Activated CD4-positive, alpha-beta T cell treated with anti-CD3 and anti-CD28 coated beads for 36 hours (primary cell): Measurements from ENCODE around the gene FADS1. TPM values are rescaled to one million over a fixed set of nuclear protein-coding genes. Genes with fewer than 3 reads are reported as not detected.
A peak's percentile ranks its signal among the peaks of the same experiment; 100 is the strongest.

Source experiments
- ATAC-seq: fragments of 200-7000 bp; cut with Tn5 transposase; one replicate; pipeline ENCODE4 v1.10.0; 2021; ENCODE audit warnings: mild to moderate bottlenecking, moderate library complexity
- CTCF ChIA-PET: fragments of 350-600 bp; sonication (Branson Sonifier 250); formaldehyde crosslinking; loops from one replicate; lab custom pipeline; 2021; ENCODE audit warnings: antibody characterized with exemption; lab: Charles Lee
- POLR2A ChIA-PET: fragments of 350-600 bp; sonication (Branson Sonifier 250); formaldehyde crosslinking; loops from one replicate; lab custom pipeline; 2021; ENCODE audit warnings: antibody characterized with exemption, inconsistent platforms; lab: Charles Lee
- DNase-seq: peaks from one replicate; pipeline ENCODE4 v3.0.0-alpha.2; 2020
- H3K27ac Mint-ChIP-seq: one replicate; pipeline ENCODE4 v1.8.0; 2021; ENCODE audit warnings: mixed read lengths
- H3K27me3 Mint-ChIP-seq: one replicate; pipeline ENCODE4 v1.8.0; 2021; ENCODE audit warnings: mixed read lengths
- H3K36me3 Mint-ChIP-seq: one replicate; pipeline ENCODE4 v1.8.0; 2021; ENCODE audit warnings: low read depth, mixed read lengths
- H3K4me1 Mint-ChIP-seq: one replicate; pipeline ENCODE4 v1.8.0; 2021; ENCODE audit warnings: mixed read lengths
- H3K4me3 Mint-ChIP-seq: one replicate; pipeline ENCODE4 v1.8.0; 2021; ENCODE audit warnings: mild to moderate bottlenecking, moderate library complexity, mixed read lengths
- H3K9me3 Mint-ChIP-seq: one replicate; pipeline ENCODE4 v1.8.0; 2021; ENCODE audit warnings: low read depth, mixed read lengths
- intact Hi-C, 2 experiments: fragments of 100-400 bp; cut with DNase I in 1 of 2; cut with micrococcal nuclease in 1 of 2; formaldehyde crosslinking; loops; one replicate each; pipeline versions ENCODE4 v1.14.2 to v1.15.1; 2022 to 2024; cut with DNase I, micrococcal nuclease
- total RNA-seq, 2 experiments: library from RNA; stranded (reverse); gene quantifications; one replicate each; pipeline ENCODE4 v1.2.3, GENCODE V29; 2021

Gene FADS1
- total RNA-seq, 2 experiments from 2014 or later: 18.9 to 23.7 TPM

DNA sequence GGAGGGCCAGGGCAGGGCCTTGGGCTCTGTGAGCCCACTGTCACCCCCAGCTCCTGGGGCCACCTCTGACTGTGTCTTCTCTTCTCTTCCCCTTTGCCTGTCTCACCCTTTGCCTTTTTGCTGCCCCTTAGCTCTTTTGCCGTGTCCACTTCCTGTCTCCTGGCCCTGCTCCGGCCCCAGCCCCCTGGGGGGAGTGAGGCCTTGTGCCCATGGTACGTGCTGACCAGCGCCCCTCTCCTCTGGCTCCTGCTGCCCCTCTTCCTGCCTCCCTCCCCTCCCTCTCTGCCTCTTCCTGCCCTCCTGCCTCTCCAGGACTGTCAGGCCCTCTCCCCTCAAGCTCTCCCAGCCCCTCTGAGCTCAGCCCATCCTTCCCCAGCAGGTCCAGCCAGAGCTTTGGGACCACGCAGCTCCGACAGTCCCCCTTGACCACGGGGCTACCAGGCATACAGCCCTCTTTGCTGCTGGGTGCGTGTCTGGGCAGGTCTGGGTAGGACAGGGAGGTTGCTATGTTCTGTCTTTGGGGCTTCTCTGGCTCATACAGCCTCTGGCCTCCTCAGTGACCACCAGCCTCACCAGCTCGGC, 36.1 kb downstream of the FADS1 start:
- DNase-seq (no peak), ATAC-seq (no peak)
- Mint-ChIP-seq H3K36me3 (peaks cover 4% of the 10 kb centered on the region), H3K27ac (no peak overlapping the region), H3K9me3 (no peaks in the 10 kb centered on the region), H3K4me1 (peaks cover 11% of the 10 kb centered on the region), H3K27me3 (peaks cover 5% of the 10 kb centered on the region), H3K4me3 (no peak overlapping the region)
- CTCF ChIA-PET: interaction anchor here (3.1 kb wide), 1 partner anchor 17 kb away, joined by 14 read pairs; no protein-coding TSS in a partner anchor
- intact Hi-C loops: no loop called here
- POLR2A ChIA-PET: no interaction called here

- POLR2A ChIA-PET: no interaction called here
- no peaks in the 10 kb centered on the region for H3K9me3 Mint-ChIP-seq
- DNase-seq: no peak
- H3K4me3 Mint-ChIP-seq: no peak overlapping the region
- H3K27me3 Mint-ChIP-seq: peaks cover 5% of the 10 kb centered on the region
- H3K27ac Mint-ChIP-seq: no peak overlapping the region
- CTCF ChIA-PET: interaction anchor here (0.9 kb wide), 1 partner anchor 47 kb away, joined by 3 read pairs; no protein-coding TSS in a partner anchor
- ATAC-seq: no peak
- peaks cover 11% of the 10 kb centered on the region for H3K4me1 Mint-ChIP-seq
- intact Hi-C loops: no loop called here
- H3K36me3 Mint-ChIP-seq: peaks cover 4% of the 10 kb centered on the region
Observed at GRCh38 chr11:61779666-61780525, 36.9 kb downstream of the FADS1 start.

- H3K4me3 Mint-ChIP-seq: no peak overlapping the region
- ChIA-PET POLR2A (no interaction called here), CTCF (interaction anchor here (0.9 to 1.1 kb wide), 2 partner anchors 45 to 46 kb away, joined by 3 read pairs; no protein-coding TSS in a partner anchor)
- DNase-seq (no peak), ATAC-seq (no peak)
- H3K36me3 Mint-ChIP-seq: peaks cover 3% of the 10 kb centered on the region
- H3K4me1 Mint-ChIP-seq: peaks cover 11% of the 10 kb centered on the region
- peaks cover 5% of the 10 kb centered on the region for H3K27me3 Mint-ChIP-seq
- no peak overlapping the region for H3K27ac Mint-ChIP-seq
- H3K9me3 Mint-ChIP-seq: no peaks in the 10 kb centered on the region
- intact Hi-C loops: no loop called here
Observed at GRCh38 chr11:61778920-61779650, 37.7 kb downstream of the FADS1 start.

DNA sequence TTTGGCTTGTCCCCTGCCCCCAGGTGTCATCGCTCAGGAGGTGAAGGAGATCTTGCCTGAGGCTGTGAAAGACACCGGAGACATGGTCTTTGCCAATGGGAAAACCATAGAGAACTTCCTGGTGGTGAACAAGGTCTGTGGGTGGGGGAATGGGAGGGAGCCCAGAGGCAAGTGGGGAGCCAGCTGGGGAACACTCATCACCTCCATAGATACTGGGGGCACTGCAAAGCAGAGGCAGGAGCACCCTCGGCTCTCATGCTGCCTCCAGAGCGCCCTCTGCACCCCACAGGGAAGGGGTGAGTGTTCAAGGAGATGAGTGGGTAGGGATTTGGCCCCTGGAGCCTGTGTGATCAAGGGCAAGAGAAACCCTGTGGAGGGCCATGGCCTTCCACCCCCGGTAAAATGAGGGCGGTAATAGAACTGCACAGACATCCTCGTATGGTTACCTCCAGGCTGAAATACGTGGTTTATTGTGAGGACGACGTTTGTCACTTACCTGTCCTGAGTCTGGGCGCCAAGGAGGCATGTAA, 38.4 kb downstream of the FADS1 start:
- intact Hi-C loops: no loop called here
- ChIA-PET CTCF (interaction anchor here (1.1 kb wide), 1 partner anchor 45 kb away, joined by 3 read pairs; no protein-coding TSS in a partner anchor), POLR2A (no interaction called here)
- Mint-ChIP-seq H3K27ac (no peak overlapping the region), H3K9me3 (no peaks in the 10 kb centered on the region), H3K27me3 (peaks cover 5% of the 10 kb centered on the region), H3K4me1 (peaks cover 11% of the 10 kb centered on the region), H3K36me3 (no peaks in the 10 kb centered on the region), H3K4me3 (no peak overlapping the region)
- DNase-seq (no peak), ATAC-seq (no peak)

DNA sequence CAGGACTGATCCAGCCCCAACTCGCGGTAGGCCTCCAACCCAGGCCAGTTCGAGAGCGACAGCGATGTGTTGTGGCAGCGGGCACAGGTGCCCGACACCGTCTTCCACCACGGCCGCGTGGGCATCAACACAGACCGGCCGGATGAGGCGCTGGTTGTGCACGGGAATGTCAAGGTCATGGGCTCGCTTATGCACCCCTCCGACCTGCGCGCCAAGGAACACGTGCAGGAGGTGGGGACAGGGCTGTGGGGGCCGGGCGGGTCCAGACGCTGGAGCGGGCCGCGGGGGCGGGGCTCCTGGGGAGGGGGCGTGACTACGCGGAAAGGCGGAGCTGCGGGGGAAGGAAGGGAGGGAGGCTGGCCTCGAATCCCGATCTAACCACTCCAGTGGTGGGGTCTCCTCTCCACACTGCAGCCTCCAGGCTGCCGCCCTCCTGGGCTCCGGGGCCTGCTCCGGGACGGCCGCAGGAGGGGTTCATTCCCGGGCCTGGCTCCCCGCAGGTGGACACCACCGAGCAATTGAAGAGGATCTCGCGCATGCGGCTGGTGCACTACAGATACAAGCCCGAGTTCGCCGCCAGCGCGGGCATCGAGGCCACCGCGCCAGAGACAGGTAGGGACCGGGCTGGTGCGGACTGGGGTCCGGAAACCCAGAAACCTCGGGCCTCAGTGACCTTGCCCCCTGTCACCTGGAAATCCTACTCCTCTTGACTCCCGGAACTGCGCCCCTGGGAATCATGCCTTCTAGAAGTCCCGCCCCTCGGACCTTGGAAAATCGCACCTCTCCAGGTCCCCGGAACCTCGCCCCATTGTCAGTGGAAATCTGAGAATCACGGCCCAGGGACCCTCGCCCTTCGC, 39.3 kb downstream of the FADS1 start:
- H3K4me1 Mint-ChIP-seq: peaks cover 11% of the 10 kb centered on the region
- peak; percentile 64 for ATAC-seq
- no peak overlapping the region for H3K27ac Mint-ChIP-seq
- H3K36me3 Mint-ChIP-seq: no peaks in the 10 kb centered on the region
- no peak overlapping the region for H3K4me3 Mint-ChIP-seq
- intact Hi-C loops: loop anchor here in 1 of 2 experiments (1.0 kb wide), 1 partner anchor 15 kb away; the partner anchor contains the start of genes FEN1 and TMEM258
- peak; percentile 75 for DNase-seq
- peaks cover 5% of the 10 kb centered on the region for H3K27me3 Mint-ChIP-seq
- ChIA-PET POLR2A (no interaction called here), CTCF (interaction anchor here (0.5 to 0.6 kb wide), 2 partner anchors 66 to 665 kb away, joined by 3 read pairs; no protein-coding TSS in a partner anchor)
- H3K9me3 Mint-ChIP-seq: no peaks in the 10 kb centered on the region

GRCh38 chr11:61776561-61777075, 40.2 kb downstream of the FADS1 start:
- CTCF ChIA-PET: interaction anchor here (0.6 kb wide), 1 partner anchor 67 kb away, joined by 3 read pairs; no protein-coding TSS in a partner anchor
- H3K27ac Mint-ChIP-seq: no peak overlapping the region
- peak; percentile 80 for ATAC-seq
- H3K9me3 Mint-ChIP-seq: no peaks in the 10 kb centered on the region
- intact Hi-C loops: loop anchor here (1.0 kb wide), 4 partner anchors 16 to 29 kb away; partner anchors contain the start of genes FEN1 (in 1 of the 2), MYRF (in 1 of the 2) and TMEM258 (in 1 of the 2)
- H3K4me3 Mint-ChIP-seq: peak overlapping the region; percentile 23
- peak; percentile 86 for DNase-seq
- H3K36me3 Mint-ChIP-seq: no peaks in the 10 kb centered on the region
- peaks cover 11% of the 10 kb centered on the region for H3K4me1 Mint-ChIP-seq
- POLR2A ChIA-PET: no interaction called here
- peaks cover 5% of the 10 kb centered on the region for H3K27me3 Mint-ChIP-seq

DNA sequence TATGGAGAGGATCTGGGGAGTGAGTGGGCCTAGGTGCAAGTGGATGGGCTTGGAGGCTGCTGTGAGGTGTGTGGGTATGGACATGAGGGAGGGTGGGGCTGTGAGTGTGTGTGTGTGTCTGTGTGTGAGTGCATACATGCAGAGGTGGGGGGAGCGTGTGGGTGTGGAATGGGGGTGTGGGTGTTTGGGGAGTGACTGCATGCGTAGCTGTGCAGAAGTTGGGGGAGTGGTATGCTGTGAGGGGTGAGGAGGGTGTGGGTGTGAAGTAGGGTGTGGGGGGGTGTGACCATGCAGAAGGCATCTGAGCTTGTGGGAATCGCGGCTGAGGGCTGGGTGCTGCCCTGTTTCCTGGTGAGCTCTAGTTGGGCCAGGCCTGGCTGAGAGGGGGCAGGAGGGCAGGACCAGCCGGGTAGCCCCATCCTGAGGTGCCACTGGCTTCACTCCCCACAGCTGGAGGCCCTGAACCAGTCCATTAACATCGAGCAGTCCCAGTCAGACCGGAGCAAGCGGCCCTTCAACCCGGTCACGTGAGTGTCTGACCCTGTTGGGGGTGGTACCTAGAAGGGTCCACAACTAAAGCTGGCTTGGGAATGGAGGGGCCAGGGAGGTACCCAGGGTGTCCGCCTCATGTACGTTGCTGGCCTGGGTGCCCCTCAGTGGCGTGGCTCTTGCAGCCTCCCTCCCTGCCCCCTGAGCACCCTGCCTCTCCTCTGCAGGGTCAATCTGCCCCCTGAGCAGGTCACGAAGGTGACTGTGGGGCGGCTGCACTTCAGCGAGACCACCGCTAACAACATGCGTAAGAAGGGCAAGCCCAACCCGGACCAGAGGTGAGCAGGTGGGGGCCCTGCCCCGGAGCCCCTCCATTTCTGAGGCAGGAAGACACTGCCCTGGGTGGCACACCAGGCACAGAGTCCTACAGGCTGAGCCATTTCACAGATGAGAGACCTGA, 40.9 kb downstream of the FADS1 start:
- Mint-ChIP-seq H3K9me3 (no peaks in the 10 kb centered on the region), H3K36me3 (no peaks in the 10 kb centered on the region), H3K27ac (no peak overlapping the region), H3K4me1 (peaks cover 11% of the 10 kb centered on the region), H3K27me3 (peaks cover 5% of the 10 kb centered on the region), H3K4me3 (no peak overlapping the region)
- ATAC-seq (no peak), DNase-seq (no peak)
- intact Hi-C loops: loop anchor here (1.0 kb wide), 3 partner anchors 24 to 29 kb away; partner anchors contain the start of gene MYRF (in 1 of the 2)
- ChIA-PET POLR2A (interaction anchor here (0.7 kb wide), 1 partner anchor 14 kb away, joined by 3 read pairs; no protein-coding TSS in a partner anchor), CTCF (interaction anchor here (0.5 to 0.6 kb wide), 2 partner anchors 38 to 1236 kb away, joined by 3 read pairs; no protein-coding TSS in a partner anchor)

DNA sequence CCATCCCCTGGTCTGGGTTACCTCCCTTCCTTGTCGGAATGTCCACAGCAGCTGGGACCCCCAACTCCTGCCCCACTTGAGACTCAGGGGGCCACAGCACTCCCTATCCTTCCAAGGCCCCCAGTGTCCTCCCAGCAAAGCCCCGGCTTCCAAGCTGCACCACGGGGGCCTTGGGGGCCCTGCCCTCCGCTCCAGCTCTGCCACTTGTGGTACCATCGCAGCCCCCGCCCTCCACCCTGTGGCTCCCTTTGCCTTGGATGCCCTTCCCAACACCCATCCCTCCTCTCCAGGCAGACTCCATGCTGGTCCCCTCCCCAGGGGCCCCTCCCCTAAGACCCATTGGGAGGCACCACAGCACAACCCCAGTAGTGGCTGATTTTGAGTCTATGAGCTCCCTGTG, 41.7 kb downstream of the FADS1 start:
- no peak overlapping the region for H3K27ac Mint-ChIP-seq
- no peaks in the 10 kb centered on the region for H3K9me3 Mint-ChIP-seq
- no peaks in the 10 kb centered on the region for H3K36me3 Mint-ChIP-seq
- peaks cover 5% of the 10 kb centered on the region for H3K27me3 Mint-ChIP-seq
- ChIA-PET CTCF (interaction anchor here (0.6 kb wide), 1 partner anchor 37 kb away, joined by 3 read pairs; no protein-coding TSS in a partner anchor), POLR2A (interaction anchor here (0.7 kb wide), 1 partner anchor 15 kb away, joined by 3 read pairs; no protein-coding TSS in a partner anchor)
- peaks cover 11% of the 10 kb centered on the region for H3K4me1 Mint-ChIP-seq
- ATAC-seq (no peak), DNase-seq (no peak)
- no peak overlapping the region for H3K4me3 Mint-ChIP-seq
- intact Hi-C loops: no loop called here

DNA sequence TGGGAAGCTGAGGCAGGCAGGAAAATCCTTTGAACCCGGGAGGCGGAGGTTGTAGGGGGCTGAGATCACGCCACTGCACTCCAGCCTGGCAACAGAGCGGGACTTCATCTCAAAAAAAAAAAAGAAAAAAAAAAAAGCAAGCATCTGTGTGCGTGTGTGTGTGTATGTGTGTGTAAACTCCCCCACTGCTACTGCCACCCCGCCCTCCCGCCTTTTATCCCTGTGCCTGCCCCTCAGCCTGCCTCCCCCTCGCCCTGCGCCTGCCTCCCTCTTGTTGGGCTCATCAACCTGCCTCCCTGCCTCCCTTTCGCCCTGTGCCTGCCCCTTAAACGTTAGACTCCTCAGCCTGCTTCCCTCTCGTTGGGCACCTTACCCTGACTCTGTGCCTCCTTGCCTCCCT, 42.4 kb downstream of the FADS1 start:
- ChIA-PET CTCF (no interaction called here), POLR2A (no interaction called here)
- intact Hi-C loops: no loop called here
- no peaks in the 10 kb centered on the region for H3K36me3 Mint-ChIP-seq
- H3K27me3 Mint-ChIP-seq: peaks cover 5% of the 10 kb centered on the region
- no peak overlapping the region for H3K27ac Mint-ChIP-seq
- ATAC-seq (no peak), DNase-seq (no peak)
- peaks cover 11% of the 10 kb centered on the region for H3K4me1 Mint-ChIP-seq
- H3K4me3 Mint-ChIP-seq: no peak overlapping the region
- no peaks in the 10 kb centered on the region for H3K9me3 Mint-ChIP-seq
